GM19438 (cell line): ENCODE measurements around the gene OR52I1.

ENCODE experiments used
- ATAC-seq: cut with Tn5 transposase; IDR thresholded peaks from one replicate; pipeline ENCODE4 v1.9.1; 2021; ENCODE audit warnings: low read depth; ENCODE audit not compliant: unreplicated experiment

OR52I1 gene

DNA sequence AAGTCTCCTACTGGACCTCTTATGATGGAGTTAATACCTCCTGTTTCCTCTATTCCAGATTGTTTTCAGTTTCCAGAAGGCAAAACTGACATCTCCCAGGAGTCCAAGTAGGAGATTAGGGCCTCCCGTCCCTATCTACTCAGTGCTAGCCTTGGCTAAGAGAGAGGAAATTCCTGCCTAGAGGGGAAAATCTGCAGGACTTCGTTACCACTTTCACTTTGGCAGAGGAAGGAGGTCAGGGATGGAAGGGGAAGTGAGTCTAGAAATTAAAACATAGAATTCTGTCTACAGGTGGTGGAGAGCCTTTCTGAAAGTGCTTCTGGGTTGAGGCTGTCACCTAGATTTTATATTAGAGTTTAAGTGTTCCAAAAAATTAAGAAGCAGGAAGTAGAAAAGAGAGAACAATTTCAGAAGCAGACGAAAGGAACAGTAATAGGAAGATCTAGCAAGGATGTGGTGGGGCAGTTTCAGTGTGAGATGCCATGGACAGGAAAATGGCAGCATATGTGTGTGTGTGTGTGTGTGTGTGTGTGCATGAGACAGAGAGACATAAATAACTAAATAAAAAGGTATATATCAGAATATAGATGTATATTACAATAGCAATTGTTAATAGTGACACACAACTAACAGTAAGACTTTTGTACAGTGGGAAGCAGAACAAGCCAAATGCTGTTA is 16.6 kb downstream of the OR52I1 start:
- no peak for ATAC-seq

DNA sequence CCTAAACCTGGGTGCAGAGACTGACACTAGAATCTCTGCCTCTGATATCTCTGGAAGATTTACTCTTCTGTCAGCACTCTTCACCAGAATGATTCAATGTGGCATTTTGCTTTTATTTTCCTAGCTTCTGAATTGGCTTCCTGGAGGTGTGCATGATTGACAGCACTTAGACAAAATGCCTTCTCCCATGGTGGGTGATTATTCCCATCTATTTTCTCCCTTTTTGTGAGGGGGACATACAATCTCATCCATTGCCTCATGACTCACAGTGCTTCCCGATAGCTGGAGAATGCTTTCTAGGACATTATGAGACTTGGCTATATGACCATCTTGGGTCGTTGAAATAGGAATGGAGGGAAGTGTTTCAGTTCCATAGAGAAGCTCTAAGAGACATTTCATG is 18.1 kb downstream of the OR52I1 start:
- no peak for ATAC-seq

DNA sequence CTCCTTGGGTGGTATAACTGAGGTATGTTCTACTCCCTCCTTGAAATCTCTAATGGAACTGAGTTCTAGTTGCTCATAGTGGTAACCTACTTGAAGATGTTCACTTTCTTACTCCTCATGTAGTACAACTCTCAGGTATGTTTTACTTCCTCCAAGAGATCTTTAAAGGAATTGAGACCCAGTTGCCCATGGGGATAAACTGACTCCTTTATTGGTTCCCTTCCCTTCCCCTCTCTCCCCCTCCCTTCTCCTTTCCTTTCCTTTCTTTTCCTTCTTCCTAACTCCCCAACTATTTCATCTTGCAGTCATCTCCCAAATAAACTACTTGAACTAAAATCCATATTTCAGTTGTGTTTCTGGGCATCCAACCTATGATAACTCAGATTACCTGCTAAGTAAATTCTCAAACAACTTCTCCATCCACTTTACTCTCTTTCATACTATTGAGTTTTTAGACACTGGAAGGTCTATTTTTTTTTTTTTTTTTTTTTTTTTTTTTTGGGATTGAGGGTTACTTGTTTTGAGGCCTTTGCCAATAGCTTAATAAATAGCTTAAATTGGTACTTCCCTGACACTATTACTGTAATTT is 22.1 kb downstream of the OR52I1 start:
- ATAC-seq: no peak

DNA sequence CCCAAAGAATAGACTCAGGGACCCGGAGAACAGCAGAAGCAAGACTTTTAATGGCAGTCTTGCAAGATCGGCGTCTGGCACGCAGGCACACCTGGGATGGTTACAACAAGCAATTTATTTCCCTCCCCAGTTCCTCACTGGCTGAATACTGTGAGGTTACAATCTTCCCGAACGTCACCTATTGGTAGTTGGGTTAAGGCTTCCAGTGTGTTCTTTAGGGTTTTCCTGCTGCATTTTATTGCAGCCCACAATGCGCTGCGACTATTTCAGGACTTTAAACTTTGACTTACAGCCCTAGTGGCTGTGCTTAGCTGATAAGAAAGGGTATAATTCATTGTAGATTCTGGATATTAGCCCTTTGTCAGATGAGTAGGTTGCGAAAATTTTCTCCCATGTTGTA is 25.7 kb downstream of the OR52I1 start:
- no peak for ATAC-seq

DNA sequence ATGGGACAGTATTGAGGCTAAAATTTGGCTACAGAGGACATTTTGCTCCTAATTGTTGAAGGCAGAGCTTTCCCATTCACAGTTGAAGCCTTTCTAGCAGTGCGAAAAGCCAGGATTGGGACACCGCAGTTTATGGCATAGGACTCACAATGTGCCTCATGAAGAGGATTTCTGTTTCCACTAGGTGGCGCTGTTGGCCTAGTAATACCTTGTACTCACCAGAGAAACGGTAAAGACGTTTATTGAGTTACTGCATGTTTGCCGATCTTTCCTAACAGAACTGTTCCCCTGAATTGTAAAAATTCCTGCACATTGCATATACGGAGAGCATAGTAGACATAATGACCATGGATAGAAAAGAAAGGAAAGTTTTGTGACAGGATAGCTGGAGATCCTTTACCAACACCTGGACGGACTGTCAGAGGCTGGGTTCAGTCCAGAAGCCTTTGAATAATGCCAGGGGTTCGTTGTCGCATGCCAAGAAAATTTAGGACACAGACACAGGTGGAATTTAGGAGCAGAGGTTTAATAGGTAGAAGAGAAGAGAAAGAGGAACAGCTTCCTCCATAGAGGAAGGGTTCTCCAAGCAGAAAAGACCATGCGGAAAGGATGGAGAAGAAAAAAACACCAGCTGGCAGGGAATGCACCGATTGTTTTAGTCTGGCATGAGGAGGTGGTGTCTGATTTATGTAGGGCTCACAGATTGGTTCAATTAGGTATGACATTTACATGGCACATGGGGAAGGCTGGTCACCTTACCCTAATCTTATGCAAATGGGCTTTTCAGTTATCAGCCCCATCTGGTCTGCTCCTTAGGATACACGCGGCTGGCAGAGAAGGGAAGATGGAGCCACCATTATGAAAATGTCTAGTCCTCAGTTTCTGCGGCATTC is 32.6 kb downstream of the OR52I1 start:
- no peak for ATAC-seq

DNA sequence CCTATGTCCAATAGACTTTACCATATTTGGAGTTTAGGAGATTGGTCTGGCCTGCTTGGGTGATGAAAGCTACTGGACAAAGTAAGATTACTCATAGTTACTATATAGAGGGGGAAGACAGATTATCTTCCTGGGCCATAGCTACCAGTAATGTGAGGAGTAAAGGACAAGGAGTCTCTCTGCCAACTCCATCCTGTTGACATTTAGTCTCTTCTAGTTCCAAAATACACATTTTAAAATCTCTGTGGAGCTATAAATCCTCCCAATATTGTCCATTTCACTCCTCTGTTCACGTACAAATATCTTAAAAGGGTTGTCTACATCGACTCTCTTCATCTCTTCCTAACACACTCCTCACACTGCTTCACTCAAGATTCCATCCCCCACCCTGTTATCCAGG is 42.3 kb downstream of the OR52I1 start:
- no peak for ATAC-seq

DNA sequence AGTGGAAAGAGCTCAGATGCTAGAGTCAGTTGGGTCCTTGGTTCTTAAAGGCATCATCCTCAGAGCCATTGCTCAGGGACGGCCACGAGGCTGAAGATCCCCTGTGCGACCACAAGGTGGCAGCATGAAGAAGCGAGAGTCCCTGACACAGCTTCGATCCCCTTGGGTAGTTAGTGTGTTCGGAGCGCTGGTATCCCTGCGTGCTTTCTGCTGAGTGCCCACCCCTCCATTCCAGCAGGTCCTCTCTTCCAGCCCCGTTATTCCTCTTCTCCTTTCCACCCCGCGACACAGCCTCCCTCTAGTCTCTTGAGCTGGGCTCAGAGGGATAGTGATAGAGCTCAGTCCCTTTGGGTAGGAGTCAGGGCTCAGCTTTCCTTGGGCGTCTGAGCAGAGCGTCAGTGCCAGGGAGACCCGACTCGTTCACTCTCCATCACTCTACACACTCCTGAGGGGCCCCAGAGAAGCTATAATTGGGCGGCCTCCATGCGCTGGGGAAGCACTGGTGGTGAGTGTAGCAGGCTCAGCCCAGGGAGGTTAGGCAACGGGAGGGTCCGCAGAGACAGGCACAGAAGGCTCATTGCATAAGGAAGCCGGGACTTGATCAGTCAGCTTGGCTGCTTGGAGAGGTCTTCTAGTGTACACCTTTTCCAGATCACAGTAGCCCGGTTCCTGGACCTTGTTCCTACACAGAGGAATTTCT is 43.3 kb downstream of the OR52I1 start, which contains the start of gene OR51D1:
OR51D1 (plus strand) TSS at position 516 of the 700 bp plus-strand sequence. CDS start 2,314 bp downstream, outside the sequence.
- peak; percentile 89 for ATAC-seq

DNA sequence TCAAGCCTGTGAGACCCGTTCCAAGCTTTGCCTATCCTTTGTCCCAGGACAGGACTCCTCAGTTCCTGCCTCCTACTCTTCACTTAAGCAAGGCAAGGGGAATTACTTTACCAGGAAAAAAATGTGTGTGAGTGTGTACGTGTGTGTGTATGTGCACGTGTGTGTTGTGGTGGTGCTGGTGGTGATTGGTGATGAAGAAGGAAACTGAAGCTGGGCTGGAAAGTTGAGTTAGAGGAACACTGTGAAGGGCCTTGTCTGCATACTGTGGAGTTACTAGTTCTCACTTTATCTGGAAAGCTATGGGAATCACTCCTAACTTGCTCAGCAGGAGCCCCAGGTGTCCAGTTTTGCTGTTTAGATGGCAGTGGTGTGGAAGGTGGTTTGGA is 43.8 kb downstream of the OR52I1 start:
- no peak for ATAC-seq

DNA sequence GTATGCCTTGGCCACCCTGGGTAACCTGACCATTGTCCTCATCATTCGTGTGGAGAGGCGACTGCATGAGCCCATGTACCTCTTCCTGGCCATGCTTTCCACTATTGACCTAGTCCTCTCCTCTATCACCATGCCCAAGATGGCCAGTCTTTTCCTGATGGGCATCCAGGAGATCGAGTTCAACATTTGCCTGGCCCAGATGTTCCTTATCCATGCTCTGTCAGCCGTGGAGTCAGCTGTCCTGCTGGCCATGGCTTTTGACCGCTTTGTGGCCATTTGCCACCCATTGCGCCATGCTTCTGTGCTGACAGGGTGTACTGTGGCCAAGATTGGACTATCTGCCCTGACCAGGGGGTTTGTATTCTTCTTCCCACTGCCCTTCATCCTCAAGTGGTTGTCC is 46.1 kb downstream of the OR52I1 start:
- ATAC-seq: no peak

DNA sequence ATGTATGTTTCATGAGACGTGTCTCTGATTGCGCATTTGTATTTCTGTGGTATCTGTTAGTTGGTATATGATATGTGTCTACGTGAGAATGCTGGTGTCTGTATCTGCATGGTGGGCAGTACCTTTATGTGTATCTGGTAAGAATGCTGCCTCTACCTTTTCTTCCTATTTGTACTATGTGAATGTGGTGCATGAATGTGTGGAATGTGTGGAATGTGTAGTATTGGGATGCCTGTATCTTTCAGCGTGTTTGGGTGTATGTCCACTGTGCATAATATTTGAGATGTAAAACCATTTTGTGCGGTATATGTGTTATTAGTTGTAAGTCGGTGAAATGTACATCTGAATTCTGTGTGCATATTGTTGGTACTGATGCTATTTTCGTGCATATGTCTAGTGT is 47.7 kb downstream of the OR52I1 start:
- no peak for ATAC-seq

DNA sequence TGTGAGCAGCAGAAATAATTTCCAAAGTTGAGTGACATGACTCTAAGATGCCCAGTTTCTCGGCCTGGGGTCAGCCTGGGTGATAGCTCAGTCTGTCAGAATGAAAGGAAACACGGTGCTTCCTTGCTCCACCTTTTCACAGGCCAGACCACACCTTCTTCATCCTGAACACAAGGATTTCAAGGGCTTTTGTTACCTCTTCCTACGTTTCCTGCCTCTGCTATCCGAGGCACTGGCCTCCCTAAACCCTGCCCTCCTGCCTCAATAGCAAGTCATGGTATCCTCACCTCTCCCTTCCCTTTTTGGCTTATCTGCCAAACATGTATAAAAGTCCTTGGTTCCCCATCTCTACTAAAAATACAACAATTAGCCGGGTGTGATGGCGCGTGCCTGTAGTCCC is 48.2 kb downstream of the OR52I1 start:
- no peak for ATAC-seq

DNA sequence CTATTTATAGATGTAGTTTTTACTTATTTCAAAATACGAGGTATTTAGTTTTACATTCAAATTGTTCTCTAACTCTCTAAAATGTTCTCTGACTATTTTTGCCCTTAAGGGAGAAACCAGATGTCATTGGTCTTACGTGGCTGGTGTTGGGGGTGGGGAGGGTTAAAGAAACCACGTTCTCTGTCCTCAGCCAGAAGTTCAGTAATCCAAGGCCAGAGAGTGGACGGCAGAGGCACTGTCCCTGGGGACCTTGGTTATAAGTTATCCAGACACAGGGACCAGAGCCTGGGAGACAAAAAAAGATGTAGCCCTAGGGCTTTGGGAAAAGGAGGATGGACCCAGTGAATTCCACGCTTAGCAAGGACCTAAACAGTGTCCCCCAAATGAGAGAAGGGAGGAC is 49.2 kb downstream of the OR52I1 start:
- no peak for ATAC-seq

DNA sequence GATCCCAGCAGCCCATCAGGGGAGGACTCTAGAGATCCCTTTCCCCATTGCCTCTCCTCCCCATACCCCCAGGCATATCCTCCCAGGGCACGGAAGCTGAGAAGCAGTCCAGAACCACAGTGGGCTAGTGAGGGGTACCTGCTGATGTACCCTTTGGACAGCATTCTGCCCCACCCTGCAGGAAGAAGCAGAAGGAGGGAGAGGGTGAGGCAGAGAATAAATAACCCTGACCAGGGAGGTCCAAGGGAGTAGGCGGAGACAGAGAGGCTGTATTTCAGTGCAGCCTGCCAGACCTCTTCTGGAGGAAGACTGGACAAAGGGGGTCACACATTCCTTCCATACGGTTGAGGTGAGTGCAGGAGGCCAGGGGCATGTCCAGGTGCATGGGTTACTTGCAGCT is 49.8 kb downstream of the OR52I1 start, which contains the start of gene OR51E1:
OR51E1 (plus strand) TSS at position 301 of the 400 bp plus-strand sequence. CDS start 8,545 bp downstream, outside the sequence.
- ATAC-seq: no peak

DNA sequence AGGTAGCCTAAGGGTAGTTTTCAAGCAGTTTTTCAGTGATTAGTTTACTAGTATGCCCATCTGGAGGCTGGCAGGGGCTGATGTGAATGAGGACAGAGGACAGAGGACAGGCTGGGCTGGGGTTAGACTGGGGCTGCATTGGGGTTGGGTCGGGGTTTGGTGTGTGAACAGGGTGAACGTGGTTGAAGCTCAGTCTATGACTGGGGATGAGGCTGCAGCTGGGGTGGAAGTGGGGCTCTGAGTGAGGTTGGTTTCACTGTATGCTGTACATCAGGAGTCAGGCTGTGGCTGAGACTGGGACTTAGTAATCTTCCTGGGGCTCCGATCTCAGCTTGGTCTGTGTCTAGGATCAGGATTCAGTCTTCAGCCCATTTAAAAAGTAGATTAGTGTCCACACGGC is 50.4 kb downstream of the OR52I1 start:
- ATAC-seq: no peak
